Endometrial microvascular endothelial cells (primary cell): Measurements from ENCODE around the gene LSP1. TPM values are rescaled to one million over a fixed set of nuclear protein-coding genes. Genes with fewer than 3 reads are reported as not detected.

Experiments
- in situ Hi-C: cut with HindIII; loops from 2 replicates; pipeline ENCODE4 v1.10.0; 2017; ENCODE audit warnings: low sequenced_read_pairs, low pct_unique_long_range_greater_than_20kb; ENCODE audit errors: inconsistent ontology term
- total RNA-seq: library from RNA; depleted of rRNA; stranded (reverse); fragments of >200 nt; gene quantifications from one replicate; pipeline ENCODE4 v1.2.3, GENCODE V29; 2015; ENCODE audit errors: inconsistent ontology term

LSP1 gene
- total RNA-seq, 1 donor from 2014 or later, result not detected

DNA sequence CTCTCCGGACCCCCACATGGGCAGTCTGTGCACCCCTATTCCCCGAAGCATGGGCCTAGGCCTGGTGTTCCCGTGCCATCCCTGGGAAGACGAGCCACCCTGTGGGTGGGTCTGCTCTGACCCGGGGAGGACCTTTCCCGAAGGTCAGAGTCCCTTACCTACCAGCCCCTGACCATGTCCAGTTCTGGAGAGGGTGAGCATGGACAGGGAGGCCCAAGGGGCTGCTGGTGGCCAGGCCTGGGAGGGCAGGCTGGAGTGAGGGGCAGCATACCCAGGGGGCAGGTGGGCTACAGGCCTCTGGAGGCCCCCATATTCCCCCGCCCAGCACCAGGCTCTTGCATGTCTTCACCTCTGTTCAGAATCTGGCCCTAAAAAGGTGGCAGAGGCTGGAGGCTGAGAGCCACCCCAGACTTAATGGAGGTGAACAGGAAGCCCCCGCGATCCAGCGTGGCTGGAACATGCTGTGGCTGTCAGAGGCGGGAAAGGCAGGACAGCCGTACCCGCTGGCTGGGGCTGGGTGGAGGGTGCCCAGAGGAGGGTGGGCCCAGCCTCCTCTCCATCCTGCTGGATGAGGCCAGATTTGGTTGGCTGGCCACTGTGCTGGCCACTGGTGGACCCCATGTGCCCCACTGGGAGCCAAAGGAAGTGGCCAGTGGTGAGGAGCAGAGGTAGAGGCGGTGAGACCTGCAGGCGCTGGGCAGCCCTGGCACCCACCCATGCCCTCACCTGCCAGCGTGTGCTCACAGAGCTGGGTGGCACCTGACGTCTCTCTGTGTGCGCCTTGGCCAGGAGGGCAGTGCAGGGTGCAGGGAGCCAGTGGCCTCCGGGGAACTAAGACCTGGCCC, 29.3 kb upstream of the LSP1 start:
- in situ Hi-C loops, result no loop called here

DNA sequence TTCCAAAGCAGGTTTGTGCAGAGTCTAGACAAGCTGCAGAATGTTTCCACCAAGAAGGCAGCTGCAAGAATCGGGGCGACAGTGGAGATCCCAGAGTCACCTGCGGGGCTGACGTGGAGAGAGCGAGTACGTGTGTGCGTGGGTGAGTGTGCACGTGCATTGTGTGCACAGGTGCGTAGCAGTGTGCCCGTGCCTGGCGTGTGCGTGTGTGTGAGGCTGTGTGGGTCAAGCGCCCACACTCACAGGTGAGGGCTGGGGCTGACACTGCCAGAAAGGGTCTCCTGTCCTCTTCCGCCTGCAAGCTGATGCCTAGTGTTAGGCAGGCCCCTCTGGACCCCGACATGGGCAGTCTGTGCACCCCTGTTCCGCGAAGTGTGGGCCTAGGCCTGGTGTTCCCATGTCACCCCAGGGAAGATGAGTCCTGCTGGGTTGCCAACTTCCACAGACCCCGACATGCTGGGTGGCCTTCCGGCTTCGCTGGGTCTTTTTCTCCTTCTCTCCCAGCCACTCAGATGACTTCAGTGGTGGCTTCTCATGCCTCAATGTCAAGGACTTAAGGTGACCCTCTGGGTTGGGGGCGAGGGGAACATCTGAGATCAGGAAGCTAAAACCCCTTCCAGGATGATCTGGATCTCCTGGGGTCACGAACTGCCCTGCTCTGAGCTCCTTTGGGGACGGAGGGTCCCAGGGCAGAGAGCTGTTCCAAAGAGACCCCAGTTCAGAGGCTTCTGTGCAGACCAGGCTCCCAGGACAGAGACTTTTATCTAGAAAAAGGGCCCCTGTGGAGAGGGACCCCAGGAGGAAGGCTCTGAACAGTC, 28.5 kb upstream of the LSP1 start:
- in situ Hi-C loops, result no loop called here

DNA sequence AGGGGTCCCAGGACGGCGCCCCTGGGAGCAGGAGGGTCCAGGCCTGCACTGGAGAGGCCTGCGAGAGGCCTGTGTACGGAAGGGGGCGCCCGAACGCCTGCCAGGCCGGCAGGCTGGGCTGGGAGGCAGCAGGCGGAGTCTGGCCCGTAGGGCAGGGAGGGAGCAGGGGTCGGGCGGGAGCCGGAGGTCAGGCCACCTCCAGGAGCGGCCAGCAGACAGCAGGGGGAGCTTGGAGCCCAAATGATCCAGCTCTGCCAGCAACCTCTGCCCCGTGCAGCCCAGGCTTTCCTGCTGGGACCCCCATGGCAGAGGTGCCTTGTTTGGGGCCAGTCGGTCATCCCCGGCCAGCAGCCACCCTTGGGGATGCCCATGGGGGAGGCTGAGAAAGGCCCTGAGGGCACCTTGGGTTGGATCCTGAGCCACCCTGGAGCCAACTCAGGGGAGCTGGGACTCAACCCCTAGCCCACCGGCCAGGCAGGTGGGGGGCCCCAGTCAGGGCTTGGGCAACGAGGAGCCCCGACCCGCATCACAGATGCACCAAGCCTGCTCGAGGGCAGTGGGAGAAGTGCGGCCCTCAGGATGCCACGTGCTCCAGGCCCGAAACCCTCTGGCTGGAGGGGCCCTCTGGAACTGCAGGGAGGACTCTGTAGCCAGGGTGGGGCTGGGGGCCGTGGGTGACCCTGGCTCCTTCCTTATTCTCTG, 27.7 kb upstream of the LSP1 start:
- in situ Hi-C loops, result no loop called here

DNA sequence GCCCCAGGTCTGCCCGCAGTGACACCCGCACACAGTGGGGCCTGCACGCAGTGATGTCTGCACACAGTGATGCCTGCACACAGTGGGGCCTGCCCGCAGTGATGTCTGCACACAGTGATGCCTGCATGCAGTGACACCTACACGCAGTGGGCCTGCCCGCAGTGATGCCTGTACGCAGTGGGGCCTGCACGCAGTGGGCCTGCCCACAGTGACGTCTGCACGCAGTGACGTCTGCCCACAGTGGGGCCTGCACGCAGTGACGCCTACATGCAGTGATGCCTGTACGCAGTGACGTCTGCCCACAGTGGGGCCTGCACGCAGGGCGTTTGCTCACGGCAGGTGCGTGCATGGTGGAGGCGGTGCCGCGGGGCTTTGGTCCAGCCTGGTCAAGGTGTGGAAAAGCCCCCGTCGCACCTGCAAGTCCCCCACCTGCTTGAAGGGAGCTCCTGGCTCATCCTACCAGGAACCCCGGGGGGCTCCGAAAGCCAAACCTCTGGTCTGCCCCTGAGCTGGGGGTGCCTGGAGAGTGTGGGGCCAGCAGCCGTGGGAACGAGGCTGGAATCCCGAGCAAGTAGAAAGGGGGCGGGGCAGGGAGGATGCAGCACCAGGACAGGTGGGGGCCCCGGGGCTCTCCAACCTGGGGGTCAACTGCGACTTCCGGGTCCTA, 27.0 kb upstream of the LSP1 start:
- in situ Hi-C loops, result no loop called here

DNA sequence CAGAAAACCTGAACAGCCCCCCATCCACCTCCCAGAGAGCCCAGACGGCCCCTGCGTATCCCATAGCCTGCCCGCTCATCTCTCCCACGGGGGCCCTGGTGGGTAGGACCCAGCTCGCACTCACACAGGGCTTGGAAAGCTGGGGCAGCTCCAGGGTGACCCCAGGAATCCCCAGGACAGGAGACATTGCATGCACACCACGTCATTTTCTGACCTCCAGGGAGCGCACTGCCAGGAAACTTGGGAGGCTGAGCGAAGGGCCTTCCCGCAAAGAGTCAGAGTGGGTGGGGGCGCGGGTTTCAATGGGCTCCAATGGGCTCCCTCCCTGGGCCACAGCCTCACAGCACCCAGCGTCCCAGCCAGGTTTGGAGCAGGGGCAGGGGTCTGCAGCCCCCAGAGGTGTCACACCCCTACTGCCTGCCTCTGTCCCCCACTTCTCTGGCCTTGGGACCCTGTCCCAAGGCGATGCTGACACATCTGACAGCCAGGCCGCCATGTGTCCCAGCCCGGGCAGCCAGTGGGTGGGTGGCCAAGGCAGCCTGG, 26.3 kb upstream of the LSP1 start:
- in situ Hi-C loops, result no loop called here

DNA sequence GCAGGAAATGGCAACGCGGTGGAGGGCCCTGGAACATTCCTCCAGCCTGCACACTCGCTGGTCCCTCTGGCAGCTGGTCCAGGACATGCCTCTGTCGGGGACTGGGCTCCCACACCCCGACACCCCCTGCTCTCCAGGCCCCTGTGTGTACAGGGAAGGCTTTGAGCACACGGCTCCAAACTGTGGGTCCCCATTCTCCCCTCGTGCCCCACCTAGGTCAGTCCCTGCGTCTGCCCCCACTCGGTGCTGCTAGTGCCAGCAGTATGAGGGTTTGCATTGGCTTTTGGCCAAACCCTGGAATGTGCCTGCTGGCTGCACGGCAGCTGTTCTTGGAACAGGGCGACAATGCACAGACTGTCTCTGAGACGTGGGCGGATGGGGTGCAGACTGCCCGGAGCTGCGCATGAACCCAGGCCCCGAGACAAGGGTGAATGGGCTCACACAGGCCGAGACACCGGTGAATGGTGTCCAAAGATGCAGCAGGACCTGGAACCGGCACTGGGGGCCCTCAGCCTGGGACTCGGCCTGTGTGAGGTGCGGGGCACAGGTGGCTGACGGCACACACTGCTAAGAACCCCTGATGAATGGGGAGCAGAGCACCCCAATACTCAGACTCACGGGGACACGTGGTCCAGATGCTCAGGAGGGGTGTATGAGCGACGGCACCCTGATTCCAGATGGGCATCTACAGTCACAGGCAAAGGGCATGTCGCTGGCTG, 25.6 kb upstream of the LSP1 start:
- in situ Hi-C loops, result no loop called here

DNA sequence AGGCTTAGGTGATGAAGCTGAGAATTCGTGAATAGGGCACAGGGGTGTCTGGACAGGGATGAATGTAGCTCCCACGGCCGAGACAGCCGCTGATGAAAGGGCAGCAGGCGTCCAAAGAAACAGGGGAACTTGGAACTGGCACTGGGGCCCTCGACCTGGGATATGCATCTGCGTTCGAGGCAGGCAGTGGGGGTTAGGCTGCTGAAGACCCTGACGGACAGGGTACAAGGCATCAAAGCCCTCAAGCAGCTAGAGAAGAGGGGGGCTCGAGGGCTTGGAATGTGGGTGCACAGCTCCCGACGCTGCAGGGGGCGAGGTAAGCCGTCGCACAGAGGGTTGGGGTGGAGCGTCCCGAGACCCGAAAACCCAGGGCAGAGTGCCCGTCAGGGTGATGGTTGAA, 25.0 kb upstream of the LSP1 start:
- in situ Hi-C loops, result no loop called here

DNA sequence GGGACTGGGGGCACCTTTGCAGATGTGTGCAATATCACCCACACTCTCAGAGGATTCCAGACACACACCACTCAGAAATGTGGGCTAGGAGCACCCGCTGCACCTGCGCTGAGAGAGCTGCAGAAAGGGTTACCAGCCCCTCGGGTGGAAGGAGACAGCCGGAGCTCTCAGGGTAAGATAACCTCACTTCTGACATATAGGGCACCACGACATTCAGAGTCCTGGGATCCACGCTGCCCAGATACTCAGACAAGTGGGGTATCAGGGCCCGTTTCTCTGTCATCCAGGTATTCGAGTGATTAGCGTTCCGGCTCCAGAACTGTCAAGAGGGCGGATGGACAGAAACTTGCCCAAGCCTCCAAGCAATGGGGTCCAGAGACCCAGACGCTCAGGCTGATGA, 24.3 kb upstream of the LSP1 start:
- in situ Hi-C loops, result no loop called here

DNA sequence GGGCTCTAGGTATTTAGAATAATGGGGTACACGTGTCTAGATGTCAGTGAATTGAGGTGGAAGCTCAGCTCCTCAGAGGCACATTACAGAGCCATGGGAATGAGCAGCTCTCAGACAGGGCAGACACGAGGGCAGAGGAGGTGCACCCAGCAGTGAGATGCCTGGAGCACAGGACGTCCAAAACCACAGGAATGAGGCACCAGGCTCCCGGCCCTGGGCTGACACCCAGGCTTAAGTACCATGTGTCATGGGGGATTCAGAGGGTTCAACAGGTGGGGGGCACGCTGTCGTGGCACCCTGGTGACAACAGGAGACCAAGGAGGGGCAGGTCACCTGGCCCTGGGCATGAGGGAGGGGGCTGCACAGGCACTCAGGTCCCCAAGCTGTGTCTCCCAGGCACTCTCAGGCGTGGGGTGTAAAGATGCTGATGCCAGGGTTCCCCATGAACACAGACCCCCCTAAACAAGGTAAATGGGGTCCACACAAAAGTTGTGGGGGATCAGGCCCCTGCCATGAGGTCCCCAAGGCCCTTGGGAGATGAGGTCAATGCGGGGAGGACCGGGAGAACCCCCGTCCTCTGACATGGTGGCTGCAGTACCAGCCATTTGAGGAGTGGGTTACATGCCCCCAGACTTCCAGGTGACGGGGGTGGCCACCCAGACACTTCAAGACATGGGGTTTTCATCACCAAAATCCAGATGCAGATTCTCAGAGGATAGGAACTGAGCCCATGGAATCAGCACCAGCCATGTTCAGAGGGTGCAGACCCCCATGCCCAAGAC, 23.7 kb upstream of the LSP1 start:
- in situ Hi-C loops, result no loop called here

DNA sequence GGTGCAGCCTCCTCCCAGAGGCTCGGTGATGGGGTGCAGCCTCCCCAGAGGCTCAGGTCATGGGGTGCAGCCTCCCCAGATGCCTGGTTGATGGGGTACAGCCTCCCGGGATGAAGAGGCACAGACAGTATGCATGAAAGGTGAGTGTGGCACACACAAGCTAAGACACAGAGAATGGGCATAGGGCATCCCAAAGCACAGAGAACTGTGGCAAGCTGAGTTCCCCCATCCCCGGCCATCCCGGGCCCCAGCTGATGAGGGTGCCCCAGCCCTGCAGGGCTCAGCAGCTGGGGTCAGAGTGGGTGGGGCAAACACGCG, 22.9 kb upstream of the LSP1 start:
- in situ Hi-C loops, result no loop called here

DNA sequence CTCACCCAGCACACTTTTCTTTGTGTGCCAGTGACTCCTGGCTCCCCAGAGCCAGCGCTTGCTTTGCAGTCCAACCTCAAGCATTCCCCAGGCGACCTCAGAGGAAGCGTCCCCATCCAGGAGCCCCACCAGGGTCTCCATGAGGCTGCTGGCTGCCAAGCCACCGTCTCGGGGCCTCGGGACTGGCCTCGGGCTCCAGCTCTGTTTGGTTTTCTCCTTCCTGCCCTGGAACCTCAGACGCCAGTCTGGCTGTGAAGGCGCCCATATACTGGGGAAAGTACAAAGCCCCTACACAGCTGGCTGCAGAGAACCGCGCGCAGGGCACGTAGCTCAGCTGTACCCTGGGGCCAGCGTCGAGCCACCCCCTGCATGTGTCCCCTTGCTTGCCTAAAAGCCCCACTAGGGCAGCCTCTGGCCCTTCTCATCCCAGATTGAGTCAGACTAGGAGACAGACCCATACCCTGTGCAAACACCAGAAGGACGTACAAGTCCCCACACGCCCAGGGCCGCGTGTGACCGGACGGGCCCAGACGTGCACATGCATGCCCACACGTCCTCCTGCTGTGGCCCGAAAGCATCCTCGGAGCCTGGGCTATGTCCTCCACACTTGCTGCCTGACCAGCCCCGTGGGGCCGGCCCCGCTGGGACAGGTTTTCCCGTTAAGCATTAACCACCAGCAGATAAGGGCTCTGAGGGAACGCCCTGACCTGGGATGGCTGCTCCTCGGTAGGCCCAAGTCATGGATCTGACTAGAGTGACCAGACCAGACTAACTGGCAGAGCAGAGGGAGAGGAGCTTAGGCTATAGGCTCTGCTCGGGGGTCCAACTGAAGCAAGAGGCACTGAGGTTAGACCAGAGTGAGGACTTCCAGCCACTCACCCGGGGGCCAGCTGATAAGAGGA, 22.3 kb upstream of the LSP1 start:
- in situ Hi-C loops, result no loop called here

DNA sequence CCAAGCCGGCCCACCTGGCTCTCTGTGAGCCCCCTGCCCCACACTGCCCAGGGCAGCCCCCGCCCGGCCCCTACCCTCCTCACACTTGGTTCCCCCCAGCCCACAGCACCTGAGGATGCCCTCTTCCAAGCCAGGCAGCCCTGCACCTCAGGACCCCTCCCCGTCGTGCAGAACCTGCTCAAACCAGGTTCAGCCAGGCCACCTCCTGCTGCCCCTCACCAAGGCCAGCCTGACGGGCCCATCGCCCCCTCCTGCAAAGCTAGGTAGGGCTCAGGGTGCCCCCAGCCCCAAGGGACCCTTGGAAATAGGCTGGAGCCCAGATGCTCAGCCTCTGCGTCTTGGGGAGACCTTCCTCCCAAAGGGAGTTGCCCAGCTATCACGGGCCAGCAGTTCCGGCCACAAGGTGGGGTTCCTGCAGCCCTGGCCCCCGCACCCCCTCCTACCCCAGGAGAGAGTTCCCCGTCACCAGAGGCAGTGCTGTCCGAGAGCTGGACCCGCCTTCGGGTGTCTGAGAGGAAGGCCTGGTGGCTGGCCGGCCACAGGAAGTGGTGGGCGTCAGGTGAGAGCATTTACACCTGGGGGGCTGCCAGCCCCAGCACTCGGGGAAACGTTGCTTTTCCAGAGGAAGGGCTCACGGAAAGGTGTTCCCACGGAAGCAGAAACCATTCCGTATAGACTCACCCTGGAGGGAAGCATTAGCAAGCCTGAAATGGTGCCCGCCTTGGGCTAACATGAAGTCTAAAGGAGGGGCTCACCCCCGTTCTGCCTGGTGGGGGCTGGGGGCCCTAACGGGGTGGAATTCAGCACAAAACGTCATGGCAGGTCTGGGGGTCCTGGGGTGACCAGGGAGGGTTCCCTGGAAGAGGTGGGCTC, 21.3 kb upstream of the LSP1 start:
- in situ Hi-C loops, result no loop called here

DNA sequence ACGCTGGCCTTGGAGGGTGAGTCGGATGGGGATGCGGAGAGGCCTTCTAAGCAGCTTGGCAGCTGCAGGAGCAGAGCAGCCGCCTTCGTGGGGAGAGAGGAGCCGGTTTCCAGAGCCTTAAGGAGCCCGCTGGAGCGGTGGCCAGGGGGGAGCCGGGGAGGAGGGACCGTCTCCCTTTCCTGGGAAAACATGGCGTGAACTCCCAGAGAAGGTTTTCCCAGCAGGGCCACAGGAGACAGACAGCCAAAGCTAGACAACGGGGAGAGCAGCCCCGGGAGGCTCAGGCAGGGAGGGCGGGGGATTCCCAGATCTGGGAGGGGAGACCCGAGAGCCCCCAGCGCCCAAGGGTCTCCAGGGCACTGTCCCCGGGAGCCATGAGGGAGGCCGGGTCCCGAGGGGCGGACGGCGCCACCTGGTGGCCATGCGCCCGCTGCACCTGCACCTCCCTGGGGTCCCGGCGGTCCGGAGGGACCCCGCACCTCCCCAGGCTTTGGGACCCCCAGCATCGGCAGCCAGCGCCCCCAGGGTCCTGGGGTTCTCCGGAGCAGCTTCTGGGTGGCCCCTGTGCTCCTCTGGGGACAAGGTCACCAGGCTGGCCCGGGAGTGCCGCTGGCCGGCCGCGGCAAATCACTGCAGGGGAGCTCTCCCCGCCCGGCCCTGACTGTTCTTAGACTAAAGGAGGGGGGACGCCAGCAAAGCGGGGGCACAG, 20.5 kb upstream of the LSP1 start:
- in situ Hi-C loops, result no loop called here

DNA sequence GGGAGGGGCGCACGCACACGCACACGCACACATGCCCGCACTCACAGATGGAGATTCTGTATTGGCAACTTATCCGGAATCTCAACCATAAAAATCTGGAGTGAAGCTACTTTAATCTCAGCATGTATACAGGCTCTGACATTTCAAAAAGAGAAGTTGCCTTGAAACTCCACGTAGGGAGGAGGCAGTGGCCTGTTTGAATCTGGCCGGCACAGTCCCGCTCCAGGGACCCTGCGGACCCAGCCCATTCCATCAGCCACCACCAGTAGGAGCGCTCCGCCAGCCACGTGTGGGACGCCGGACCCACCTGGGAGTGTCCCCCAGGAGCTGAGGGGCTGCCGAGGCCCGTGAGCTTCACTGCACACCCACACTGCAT, 20.0 kb upstream of the LSP1 start:
- in situ Hi-C loops, result no loop called here

DNA sequence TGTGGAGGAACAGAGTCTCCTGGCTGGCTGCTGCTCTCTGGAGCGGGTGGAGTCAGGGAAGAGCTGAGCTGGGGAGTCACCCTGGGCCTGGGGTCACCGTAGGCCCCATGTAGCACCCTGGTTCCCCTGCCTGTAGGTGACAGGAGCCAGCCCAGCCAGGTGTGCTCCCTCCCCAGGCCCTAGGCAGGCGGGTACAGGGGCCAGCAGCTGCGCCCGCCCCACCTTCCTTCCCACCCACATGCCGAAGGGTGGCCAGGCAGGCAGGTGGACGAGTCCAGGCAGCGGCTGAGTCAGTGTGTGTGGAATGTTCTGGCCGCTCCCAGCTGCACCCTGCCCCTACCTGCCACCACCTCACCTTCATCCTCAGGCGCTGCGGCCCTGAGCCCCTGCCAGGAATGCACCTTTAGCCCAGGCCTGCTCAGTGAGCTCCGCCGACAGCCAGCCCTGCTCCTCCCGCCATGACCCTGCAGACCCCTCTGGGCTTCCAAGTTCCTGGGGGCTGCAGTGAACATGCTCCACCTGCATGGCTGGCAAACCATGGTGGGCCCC, 18.7 kb upstream of the LSP1 start:
- in situ Hi-C loops, result no loop called here
